Lung (tissue), 12 donors: ENCODE measurements around the gene WNT11. TPM values are rescaled to one million over a fixed set of nuclear protein-coding genes. Genes with fewer than 3 reads are reported as not detected.

ENCODE experiments used
- ATAC-seq: fragments of 200-7000 bp; cut with Tn5 transposase; one replicate; pipeline ENCODE4 v1.9.1; 2020; ENCODE audit warnings: moderate number of reproducible peaks; ENCODE audit not compliant: insufficient read depth, low FRiP score
- DNase-seq, 3 donors: peaks; one replicate each; pipeline ENCODE4 v3.0.0-alpha.2; 2013 to 2017
- H3K27ac ChIP-seq, 2 donors: one replicate each; pipeline ENCODE4 v1.5.1; 2013; ENCODE audit warnings: mild to moderate bottlenecking in 2 of 2, moderate library complexity in 2 of 2, control low read depth in 1 of 2, inconsistent platforms in 1 of 2, low read depth in 1 of 2, low read length in 1 of 2
- H3K27me3 ChIP-seq, 3 donors: one replicate each; pipeline ENCODE4 v1.5.1; 2013; ENCODE audit warnings: low read length in 2 of 3; ENCODE audit not compliant: control insufficient read depth in 3 of 3, insufficient read depth in 3 of 3
- H3K36me3 ChIP-seq, 4 donors: one replicate each; pipeline ENCODE4 v1.5.1; 2013; ENCODE audit warnings: low read length in 4 of 4, mild to moderate bottlenecking in 1 of 4, moderate library complexity in 1 of 4; ENCODE audit not compliant: control insufficient read depth in 4 of 4, insufficient read depth in 4 of 4
- H3K4me1 ChIP-seq, 5 donors: one replicate each; pipeline ENCODE4 v1.5.1; 2013; ENCODE audit warnings: low read length in 5 of 5, mild to moderate bottlenecking in 2 of 5, moderate library complexity in 1 of 5; ENCODE audit not compliant: control insufficient read depth in 5 of 5, insufficient read depth in 5 of 5
- H3K4me3 ChIP-seq: one replicate; pipeline ENCODE4 v1.5.1; 2013; ENCODE audit warnings: mild to moderate bottlenecking, control low read depth, moderate library complexity
- H3K9ac ChIP-seq, 2 donors: one replicate each; pipeline ENCODE4 v1.5.1; 2013; ENCODE audit warnings: low read length in 2 of 2, control low read depth in 1 of 2; ENCODE audit not compliant: insufficient read depth in 1 of 2
- H3K9me3 ChIP-seq, 4 donors: one replicate each; pipeline ENCODE4 v1.5.1; 2013; ENCODE audit warnings: low read length in 3 of 4, mild to moderate bottlenecking in 1 of 4, moderate library complexity in 1 of 4; ENCODE audit not compliant: control insufficient read depth in 4 of 4, insufficient read depth in 3 of 4
- CTCF ChIP-seq: IDR thresholded peaks from 2 replicates; pipeline ENCODE4 v1.5.1; 2012; ENCODE audit warnings: mild to moderate bottlenecking; ENCODE audit errors: control extremely low read depth, extremely low read depth
- WGBS, 2 donors: extraction: QIAGEN DNeasy Blood & Tissue Kit; methylation state at CpG; one replicate each; pipeline ENCODE4 v1.1.7; 2013; 5-methylcytosine and 5-hydroxymethylcytosine counted together
- polyA plus RNA-seq, 2 donors: library from polyadenylated mRNA; stranded (reverse); fragments of 200-250 nt; gene quantifications; one replicate each; pipeline ENCODE4 v1.2.1, GENCODE V29; 2013
- total RNA-seq, 2 donors: library from RNA; depleted of rRNA in 1 of 2; stranded (reverse); fragments of >200 nt in 1 of 2; gene quantifications; one replicate each; pipeline ENCODE4 v1.2.1, GENCODE V29; 2014 to 2021
- donor health status: control.
- donor health status: control.
- donor health status: Bipolar disorder and iron deficiency.
- donor health status: healthy.
- donor health status: DM: yes; HTN: yes; CAD: no.

WNT11 gene
- total and polyA plus RNA-seq, 4 donors: 1.5 to 31.3 (median 3.6) TPM

DNA sequence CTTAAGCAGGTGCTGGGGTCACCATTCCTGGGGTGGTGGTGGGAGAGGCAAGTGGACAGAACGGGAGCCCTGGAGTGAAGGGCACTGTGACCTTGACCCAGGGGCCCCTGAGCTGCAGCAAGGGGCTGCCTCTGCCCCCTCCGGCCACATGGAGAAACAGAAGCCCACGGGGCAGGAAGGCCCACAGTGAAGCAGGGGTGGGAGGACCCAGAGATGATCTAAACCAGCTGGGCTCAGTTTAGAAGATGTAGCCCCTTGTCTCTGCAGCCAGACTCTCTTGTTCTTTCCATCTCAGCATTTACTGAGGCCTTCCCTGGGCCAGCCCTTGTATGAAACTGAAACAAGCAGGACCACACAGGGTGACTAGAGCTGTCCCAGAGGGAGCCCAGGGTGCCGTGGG, 30.5 kb downstream of the WNT11 start:
- DNase-seq (peak; percentile 72 to 83 (median 74)), ATAC-seq (no peak)
- H3K27ac ChIP-seq: no peak overlapping the region
- H3K36me3 ChIP-seq: no peaks in the 10 kb centered on the region
- no peak overlapping the region for H3K4me3 ChIP-seq
- peaks cover 0 to 21% (median 0%) of the 10 kb centered on the region in 5 donors for H3K4me1 ChIP-seq
- 78 to 93% methylated on average over 4 of the region's 4 CpGs for WGBS, 2 donors
- H3K9ac ChIP-seq: no peak overlapping the region
- H3K27me3 ChIP-seq: no peaks in the 10 kb centered on the region
- H3K9me3 ChIP-seq: no peaks in the 10 kb centered on the region
- TF ChIP-seq CTCF: no peak

DNA sequence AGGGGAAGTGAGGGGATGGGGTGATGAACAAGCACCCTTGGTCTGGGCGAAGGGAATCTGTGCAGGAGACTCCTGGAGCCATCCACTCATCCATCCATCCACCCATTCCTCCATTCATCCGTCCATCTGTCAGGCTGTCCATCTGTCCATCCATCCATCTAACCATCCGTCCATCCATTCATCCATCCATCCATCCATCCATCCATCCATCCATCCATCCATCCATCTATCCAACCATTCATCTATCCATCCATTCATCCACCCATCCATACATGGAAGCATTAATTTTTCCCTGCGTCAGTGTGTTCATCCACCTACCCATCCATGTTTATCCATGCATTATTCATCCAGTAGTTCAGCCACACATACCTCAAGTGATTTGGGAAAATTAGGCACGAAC, 32.0 kb downstream of the WNT11 start:
- ATAC-seq (no peak), DNase-seq (no peak)
- no peak overlapping the region for H3K4me3 ChIP-seq
- H3K4me1 ChIP-seq: peaks cover 0 to 21% (median 0%) of the 10 kb centered on the region in 5 donors
- H3K9me3 ChIP-seq: no peaks in the 10 kb centered on the region
- H3K27ac ChIP-seq: no peak overlapping the region
- H3K27me3 ChIP-seq: no peaks in the 10 kb centered on the region
- no peak overlapping the region for H3K9ac ChIP-seq
- no peak for TF ChIP-seq CTCF
- 94% methylated on average over 5 of the region's 5 CpGs for WGBS, 2 donors
- H3K36me3 ChIP-seq: no peaks in the 10 kb centered on the region

DNA sequence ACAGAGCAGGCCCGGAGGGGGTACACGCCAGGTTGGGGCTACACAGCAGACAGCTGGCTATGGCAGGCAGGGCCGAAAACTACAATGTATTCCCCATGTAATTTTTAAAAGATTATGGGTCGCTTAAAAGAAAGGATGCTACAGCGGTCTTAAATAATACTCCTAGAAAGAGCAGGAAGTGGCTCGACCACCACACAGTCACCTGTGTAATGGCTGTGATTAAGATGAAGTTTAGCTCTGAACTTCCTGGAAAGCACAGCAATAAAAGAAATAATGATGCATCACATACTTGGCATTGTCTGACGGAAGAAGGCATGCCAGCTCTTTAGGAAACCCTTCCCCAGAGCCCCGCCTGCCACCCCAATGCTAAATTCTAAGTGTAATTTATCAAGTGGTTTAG, 32.6 kb downstream of the WNT11 start:
- 80 to 83% methylated on average over 8 of the region's 8 CpGs for WGBS, 2 donors

More for the DNA sequence above, 32.6 kb downstream of the WNT11 start:
- no peak for ATAC-seq
- no peak for DNase-seq
- Histone ChIP-seq H3K27me3 (no peaks in the 10 kb centered on the region), H3K4me1 (peaks cover 0 to 21% (median 0%) of the 10 kb centered on the region in 5 donors), H3K36me3 (no peaks in the 10 kb centered on the region), H3K9me3 (no peaks in the 10 kb centered on the region), H3K4me3 (no peak overlapping the region), H3K9ac (no peak overlapping the region), H3K27ac (no peak overlapping the region)
- TF ChIP-seq CTCF: no peak
